HG03095 (cell line): ENCODE measurements around the gene GYG2.

Source experiments
- ATAC-seq: cut with Tn5 transposase; IDR thresholded peaks from one replicate; pipeline ENCODE4 v1.9.1; 2021; ENCODE audit warnings: moderate library complexity; ENCODE audit not compliant: unreplicated experiment

GYG2 gene

DNA sequence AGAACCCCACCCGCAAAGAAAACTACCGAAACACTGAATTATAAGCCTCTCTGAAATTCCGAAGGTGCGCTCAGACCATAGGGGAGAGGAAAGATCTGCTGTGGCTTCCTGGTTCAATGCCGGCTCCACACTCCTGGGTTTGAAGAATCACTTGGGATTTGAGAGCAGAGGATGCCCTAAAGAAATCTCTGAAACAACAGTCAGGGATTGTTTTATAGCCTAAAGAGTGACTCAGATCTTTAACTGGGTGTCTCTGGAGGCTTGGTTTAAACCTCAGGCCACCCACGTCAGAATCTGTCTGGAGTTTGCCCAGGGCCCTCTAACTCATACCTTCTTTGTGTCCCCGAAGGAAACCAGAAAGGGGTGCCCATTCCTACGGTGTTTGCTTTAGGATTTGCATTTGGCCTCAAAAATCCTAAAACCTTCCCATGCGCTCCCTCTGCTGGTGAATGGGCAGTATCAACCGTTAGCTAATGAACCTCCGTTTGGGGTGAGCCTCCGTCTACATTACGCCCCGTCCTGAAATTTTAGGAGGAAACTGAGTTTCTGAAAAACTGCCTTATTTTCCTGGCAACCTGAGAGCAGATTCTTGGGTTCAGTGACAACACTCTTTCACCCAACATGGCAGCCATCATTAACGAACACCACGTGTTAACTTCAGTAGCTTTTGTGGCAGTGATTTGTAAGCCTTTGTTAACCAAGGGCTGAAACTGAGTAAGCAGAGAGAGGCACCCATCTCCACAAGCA, 16.4 kb upstream of the GYG2 start:
- peak; percentile 85 for ATAC-seq

DNA sequence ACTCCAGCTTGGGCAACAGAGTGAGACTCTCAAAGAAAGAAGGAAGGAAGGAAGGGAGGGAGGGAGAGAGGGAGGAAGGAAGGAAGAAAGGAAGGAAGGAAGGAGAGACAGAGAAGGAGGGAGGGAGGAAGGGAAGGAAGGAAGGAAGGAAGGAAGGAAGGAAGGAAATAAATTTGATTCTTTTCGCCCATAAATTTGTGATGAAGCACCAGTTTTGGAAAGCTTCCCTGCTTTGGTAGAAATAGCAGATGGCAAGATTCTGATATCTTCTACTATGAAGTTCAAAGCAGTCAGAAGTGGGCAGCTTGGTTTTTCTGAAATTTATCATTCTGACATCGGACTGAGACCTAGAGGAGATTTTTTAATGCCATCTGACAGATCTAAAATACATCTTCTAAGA, 11.7 kb upstream of the GYG2 start:
- no peak for ATAC-seq

DNA sequence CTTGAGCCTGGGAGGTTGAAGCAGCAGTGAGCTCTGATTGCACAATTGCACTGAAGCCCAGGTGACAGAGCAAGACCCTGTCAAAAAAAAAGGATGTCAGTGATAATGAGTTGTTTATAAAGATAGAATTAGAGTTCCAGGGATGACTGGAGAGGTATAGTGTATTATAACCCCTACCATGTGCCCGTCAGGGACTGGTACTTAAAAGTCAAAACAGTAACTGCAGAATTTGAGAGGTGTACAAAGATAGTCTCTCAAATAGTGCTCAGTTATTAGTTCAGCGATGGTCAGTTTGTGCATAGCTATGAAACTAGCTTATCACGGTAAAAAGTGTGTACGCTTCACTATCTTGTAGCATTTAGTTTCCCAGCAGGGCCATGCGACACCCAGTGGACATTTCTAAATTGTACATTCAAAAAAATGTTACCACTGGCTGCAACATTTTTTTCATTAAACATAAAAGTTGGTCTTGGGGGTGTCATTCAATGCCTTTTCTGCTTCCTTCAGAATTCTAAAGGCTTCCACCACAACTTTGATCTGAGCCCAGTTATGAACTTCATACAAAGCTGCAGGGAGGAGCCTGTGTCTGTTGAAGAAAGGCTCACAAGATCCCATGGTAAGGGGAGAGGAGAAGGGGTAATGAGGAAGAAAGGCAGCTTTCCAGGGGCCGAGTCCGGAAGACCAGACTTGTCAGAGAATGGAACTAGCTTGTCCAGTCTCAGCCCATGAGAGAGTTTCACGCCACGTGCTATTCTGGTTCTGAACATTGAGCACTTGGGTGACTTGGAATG, 9.2 kb upstream of the GYG2 start:
- ATAC-seq, result no peak

DNA sequence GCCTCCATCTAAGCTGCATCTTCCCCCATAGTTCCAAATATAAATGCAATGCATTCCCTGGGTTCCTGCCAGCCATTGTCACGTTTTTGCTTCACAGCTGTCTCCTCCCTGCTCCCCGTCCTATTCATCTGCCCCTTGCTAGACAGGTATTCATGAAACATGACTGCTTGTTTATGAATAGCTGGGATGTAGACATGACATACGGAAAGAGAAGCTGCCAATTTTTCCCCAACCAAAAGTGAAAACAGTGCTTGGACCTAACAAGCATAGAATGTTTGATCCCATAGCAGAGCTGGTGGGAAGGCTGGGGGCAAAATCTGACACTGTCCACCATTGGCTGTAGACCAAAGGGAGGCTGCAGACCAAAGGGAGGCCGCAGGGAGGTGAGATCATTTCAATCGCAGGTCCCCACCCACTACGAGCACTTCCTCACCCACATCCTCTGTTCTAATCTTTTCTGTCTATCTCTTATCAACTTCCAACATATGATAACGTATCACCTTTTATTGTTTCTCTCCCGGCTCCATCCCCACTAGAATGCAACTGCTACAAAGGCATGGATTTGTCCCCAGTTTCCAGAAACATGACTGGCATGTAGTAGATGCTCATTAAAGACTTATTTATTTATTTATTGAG, 8.5 kb upstream of the GYG2 start:
- no peak for ATAC-seq

DNA sequence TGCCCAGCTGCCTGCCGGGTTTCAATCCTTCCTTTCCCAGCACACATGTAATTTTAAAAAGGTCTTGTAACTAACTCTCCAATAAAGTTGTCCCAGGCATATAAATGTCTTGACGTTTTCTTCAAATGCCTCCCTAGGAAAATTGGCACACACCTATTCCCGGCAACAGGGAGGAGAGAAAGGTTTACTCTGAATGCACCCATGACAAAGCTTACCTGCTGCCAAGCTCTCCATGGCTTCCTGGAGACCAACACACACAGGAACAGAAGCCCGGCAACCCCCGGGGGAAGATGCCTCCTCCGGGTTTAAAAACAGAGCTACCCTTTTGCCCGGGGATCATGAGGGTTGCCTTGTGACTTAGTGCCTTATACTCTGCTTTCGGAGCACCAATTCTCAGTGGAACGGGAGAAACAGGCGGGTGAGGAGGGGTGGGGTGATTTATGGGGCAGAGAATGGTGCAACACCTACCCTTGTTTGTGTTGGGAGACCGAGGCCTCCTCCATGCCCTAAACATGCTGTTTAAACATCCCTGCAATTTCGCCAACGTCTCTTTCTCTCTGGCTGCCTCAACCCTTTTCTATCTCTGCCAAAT, 4.8 kb upstream of the GYG2 start:
- ATAC-seq, result no peak

DNA sequence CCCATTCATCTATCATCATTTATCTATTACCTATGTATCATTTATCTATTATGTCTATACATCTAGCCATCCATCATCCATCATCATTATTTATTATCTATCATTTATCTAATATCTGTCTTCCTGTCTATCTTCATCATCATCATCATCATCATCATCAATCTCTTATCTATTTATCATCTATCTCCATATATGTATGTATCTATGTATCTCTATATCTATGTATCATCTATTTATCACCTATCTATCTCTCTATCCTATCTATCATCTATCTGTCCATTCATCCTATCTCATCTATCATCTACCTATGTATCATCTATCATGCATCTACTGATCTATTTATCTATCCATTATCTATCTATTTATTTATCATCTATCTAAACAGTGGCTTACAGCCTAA, 3.8 kb upstream of the GYG2 start:
- ATAC-seq, result no peak

DNA sequence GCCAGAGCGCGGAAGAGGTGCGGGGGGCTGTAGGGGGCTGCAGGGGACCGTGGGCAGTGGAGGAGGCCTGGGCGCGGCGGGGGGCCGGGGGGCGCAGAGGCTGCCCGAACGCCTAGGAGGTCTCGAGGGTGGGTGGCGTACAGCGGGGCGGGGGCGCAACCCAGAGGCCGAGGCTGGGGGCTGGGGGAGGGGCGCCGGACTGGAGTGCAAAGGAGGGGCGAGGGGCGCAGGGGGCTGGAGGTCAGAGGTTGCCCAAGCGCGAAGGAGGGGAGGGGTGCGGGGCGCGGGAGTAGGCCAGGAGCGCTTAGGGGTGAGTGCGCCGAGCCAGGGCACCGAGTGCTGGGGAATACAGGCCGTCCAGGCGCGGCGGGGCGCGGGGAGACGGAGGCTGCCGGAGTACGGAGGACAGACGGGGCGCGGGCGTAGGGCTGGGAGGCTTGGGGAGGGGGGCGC, 255 bp downstream of the GYG2 start:
- ATAC-seq, result no peak

DNA sequence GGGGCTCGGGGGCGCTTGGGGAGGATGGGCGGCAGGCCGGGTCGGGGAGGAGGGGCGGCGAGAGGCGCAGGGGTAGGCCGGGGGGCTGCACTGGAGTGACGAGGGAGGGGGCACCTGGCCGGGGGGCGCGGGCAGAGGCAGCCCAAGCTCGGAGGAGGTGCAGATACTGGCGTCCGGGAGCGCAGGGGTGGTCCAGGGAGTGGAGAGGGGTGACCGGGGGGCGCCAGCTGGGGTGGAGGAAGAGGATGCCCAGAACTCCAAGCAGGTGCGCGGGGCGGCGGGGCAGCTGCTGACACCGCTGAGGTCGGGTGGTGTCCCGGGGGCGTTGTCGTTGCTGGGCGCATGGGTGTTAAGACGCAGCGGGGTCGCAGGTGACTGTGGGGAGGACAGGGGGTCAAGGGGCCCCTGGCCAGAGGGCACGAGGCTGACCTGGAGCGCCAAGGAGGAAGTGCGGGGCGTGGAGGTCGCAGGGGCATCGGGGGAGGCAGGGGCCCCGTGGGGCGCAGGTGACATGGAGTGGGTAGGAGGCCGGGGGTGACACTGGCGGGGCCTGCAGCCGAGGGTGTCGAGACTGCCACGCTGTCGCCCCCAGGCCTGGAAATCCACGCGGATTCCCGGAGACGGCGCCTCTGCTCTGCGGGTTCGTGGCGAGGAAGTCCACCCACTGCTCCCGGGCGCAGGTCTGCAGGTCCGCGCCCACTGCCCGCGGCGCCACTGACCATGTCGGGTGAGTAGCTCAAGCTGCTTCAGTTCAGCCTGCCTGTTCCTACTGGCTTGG, 928 bp downstream of the GYG2 start:
- ATAC-seq, result no peak

DNA sequence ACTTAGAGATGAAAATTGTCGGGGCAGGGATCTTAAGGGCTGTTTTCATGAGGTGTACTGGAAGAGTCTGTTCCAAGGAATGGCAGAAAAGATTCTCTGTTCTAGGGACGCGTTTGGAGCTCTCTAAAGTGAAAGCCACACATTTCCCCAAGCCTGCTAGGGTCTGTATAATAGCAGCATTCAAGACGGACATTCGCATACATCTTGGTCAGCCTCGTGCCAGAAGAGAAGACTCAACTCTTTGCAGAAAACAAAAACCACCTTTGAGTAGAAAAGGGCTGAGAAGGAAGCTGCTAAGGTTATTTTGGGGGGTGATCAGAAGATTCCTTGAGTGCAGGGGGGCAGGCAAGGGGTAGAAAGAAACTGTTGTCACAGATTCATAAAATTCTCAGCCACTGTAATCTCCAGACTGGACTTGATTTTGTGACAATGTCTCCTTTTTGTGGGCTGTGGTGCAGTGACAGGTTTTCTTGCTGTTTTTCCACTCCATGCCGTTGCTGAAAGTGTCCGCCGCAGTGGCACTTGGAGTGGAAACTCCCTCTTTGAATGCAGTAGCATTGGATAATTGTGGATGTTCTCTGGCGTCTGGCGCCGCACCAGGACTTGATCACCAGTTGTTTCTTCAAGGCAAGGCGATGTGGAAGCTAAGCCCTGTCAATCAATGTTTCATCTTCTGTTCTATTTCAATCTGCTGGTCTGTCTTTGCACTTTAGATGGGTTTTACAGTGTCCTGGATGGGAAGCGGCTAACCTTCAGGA, 2.9 kb downstream of the GYG2 start:
- no peak for ATAC-seq

DNA sequence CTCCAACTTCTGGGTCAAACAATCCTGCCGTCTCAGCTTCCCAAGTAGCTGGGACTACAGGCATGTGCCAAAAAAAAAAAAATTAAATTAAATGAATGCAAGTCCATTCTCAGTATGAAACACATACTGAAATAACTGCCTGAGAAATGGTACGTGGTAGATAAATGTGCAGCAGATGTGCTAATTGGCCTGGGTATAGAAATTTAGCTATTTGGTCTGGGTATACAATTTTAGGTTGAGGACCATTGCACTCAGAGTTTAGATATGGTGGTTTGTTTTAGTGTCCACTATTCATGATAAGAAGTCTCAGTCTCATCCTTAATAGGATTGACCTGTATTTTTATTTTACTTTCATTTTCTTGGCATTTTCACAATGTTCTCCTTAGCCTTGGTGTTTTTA, 9.2 kb downstream of the GYG2 start:
- ATAC-seq, result no peak

DNA sequence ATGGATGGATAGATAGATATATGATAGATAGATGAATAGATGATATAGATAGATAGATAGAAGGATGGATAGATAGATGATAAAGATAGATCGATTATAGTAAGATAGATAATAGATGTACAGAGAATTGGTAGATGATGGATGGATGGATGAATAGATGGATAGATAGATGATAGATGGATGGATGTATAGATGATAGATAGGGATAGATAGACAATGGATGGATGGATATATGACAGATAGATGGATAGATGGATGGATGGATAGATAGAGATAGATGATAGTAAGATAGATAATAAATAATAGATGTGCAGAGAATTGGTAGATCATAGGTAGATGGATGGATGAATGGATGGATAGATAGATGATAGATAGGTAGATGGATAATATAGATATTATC, 12.2 kb downstream of the GYG2 start:
- ATAC-seq, result no peak

DNA sequence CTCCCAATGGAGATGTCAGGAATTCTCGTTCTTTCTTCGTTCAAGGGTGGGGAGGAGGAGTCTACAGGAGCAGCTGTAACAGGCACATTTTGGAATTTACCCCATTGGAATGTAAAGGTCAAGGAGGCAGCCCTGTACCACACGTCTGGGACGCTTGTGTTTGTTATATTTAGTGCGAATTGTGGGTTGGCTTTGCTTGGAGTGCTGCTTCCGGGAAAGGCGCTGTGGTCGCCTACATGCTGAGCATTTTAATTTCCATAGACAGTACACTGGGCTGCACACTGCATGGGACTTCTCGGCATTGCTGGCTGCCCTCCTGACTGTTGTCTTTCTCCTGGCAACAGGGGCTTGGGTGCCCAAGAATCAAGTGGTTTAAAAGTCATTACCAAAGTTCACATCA, 12.8 kb downstream of the GYG2 start:
- no peak for ATAC-seq

DNA sequence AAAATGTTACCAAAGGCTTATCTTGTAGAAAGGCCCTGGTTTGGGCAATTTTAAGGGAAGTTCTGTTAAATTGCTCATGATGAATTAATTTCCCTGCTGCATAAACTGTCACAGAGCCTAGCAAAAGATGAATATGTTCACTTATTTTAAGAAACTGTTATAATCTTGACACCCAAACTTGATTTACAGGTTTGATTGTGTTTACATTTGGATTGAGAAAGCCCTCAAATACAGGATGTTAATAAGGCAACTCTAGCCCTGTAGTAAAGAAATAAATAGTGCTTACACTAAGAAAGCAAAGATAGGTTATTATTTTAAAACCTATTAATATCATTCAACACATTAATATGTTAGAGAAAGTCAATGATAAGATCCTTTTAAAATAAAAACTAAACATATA, 18.3 kb downstream of the GYG2 start:
- no peak for ATAC-seq

DNA sequence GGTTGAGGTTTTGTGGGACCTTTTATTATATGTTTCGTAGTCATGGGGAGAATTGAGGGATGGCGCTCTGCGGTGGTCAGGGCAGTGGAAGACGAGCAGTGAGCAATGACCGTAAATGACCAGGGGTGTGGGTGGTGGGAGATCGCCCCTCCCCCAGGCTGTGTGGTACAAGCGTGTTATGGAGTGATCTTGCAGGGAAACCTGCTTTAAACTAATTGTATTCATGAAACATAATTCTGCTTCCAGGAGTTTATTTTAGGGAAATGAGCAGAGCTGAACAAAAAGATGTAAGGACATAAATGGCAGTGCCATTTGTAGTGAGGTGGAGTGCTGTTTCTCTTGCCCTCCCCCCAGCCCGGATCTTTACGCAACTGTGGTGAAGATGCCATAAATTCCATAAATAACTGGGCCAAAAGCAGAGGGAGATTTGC, 20.2 kb downstream of the GYG2 start:
- no peak for ATAC-seq

DNA sequence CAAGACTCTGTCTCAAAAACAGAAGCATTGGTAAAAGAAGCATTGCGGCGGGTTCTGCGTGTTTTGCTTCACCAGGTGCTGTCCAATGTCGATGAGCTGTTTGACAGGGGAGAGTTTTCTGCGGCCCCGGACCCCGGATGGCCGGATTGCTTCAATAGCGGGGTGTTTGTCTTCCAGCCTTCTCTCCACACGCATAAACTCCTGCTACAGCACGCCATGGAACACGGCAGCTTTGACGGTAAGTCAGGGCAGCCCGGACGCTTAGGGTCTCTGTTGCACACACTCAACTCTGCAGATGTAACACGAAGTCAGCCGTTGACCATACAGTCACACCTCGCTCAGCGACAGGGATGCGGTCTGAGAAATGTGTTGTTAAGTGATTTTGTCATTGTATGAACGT, 26.2 kb downstream of the GYG2 start:
- no peak for ATAC-seq

DNA sequence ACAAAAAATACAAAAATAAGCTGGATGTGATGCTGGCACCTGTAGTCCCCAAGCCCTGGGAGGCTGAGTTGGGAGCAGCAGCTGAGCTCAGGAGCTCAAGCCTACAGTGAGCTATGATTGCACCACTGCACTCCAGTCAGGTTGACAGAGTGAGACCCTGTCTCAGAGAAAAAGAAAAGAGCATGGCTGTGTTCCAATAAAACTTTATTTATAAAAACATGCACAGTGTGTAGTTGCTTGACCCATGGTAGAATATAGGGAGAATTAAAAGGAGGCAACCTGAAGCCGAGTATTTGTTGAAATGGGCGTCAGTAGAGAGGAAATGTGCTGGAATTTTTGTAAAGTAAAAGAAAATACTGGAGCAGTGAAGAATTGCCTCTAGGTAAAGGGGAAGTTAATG, 27.0 kb downstream of the GYG2 start:
- ATAC-seq, result no peak

DNA sequence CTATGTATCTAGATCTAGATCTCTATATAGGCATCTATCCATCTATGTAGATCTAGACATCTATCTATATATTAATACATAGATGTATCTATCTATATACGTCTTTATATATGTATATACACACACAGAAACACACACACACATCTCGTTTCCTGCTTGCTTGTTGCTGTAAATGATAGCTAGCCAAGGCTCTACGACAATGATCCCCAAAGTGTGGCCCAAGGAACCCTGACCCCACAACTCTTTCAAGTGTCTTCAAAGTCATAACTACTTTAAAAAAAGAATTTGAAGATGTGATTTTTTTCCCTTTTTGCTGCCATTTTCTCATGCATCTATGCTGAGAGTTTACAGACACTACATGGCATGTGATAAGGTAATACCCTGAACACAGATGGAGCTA, 28.8 kb downstream of the GYG2 start:
- ATAC-seq, result no peak

DNA sequence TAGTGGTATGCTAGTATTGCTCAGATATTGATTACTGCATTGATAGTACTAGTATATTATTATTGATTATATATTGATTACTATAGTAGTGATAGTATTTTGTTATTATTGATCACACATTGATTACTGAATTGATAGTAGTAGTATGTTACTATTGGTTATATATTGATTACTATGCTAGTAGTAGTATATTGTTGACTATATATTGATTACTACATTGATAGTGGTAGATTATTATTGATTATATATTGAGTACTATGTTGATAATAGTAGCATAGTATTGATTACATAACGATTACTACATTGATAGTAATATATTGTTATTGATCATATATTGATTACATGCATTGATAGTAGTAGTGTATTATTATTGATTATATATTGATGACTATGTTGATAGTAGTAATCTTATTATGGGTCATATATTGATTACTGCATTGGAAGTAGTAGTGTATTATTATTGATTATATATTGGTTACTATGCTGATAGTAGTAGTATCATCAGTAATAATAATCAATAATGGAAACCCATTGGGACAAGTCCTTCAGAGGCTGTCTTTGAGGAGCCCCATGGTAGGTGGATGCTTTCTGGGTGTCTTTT, 30.6 kb downstream of the GYG2 start:
- ATAC-seq, result no peak

DNA sequence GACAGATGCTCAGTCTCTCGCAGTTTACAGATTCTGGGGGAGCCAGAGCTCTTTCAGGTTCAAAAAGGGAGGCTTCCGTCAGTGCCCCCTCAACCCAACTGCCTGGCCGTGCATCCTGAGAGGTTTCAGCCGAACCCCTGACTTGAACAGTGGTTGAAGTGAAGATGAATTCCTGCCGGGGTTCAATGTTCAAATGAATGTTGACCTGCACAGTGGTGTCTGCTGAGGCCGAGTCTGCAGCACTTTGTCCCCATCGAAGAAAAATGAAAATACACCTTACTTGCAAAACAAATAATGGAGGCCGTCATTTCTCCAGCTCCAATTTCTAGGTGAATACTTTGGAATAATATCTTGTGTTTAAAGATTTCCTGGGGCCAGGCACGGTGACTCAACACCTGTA, 33.7 kb downstream of the GYG2 start:
- no peak for ATAC-seq

DNA sequence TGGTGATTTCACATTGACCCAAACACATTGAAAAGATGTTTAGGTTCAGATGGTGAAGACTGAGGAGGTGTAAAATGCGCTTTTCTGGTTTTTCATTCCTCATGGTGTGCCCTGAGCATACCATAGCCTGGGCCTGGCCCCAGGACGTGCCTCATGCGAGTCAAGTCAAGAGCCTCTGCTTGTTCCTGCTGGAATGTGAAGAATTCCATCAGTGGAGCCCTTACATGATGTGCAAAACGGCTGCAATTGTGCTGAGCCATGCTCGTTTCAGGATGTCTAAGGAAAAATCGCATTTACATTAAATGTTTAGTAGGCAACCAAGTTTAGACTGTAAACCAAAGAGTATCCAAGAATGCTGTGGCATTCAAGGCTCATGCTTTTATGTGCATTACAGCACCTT, 34.9 kb downstream of the GYG2 start:
- ATAC-seq, result no peak
